Measurements from ENCODE around the gene PEPD. TPM values are rescaled to one million over a fixed set of nuclear protein-coding genes. Genes with fewer than 3 reads are reported as not detected.

PEPD gene
- total RNA-seq, 1 donor from 2014 or later: 15.0 TPM

- H3K27me3 Mint-ChIP-seq (ENCODE audit: insufficient read depth): no peaks in the 10 kb centered on the region
- H3K36me3 Mint-ChIP-seq (ENCODE audit: low read depth): no peaks in the 10 kb centered on the region
- no peaks in the 10 kb centered on the region for H3K4me1 Mint-ChIP-seq (ENCODE audit: low read depth)
- H3K4me3 Mint-ChIP-seq: no peak overlapping the region
- DNase-seq (ENCODE audit: low spot score): no peak
- no peaks in the 10 kb centered on the region for H3K9me3 Mint-ChIP-seq
- intact Hi-C loops (cut with micrococcal nuclease): no loop called here
- no peak overlapping the region for H3K27ac Mint-ChIP-seq
Measured at GRCh38 chr19:33398361-33399060, 123.1 kb downstream of the PEPD start.

DNA sequence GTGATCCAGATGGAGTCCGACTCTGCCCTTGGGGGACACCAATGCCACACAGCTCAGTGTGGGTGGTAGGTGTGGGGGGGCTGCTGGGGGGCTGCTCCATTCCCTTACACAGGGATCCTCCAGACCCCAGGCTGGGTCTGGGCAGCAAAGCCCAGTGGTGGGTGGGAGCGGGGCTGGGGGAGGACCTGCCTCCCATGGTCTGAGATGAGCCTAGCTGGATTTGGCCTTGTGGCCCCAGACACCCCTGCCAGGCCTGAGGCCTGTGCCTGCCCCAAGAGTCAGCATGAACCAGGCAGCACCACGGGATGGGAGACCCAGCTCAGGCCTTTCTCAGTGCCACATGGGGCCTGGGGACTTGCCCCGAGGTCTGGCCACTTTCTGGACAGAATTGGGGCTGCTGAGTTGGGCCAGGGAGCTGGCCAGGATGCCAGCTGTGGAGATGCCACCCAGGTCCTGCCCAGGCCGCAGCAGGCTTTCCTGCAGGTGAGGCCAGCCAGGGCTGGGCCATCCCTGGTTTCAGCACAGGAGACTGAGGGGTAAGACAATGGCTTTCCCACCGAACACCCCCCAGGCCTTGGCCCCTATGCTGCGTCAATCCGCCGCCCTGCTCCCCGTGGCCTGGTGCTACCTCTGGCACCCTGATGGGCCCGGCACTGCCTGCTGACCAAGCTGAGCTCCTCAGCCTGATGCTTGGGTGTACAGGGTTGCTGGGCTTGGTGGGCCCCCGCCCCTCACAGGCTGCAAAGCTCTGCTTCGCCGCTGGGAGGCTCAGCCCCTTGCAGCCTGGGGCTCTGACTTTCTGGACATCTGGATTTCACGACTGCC lies 123.8 kb downstream of the PEPD start:
- no peak overlapping the region for H3K27ac Mint-ChIP-seq
- H3K36me3 Mint-ChIP-seq (ENCODE audit: low read depth): no peaks in the 10 kb centered on the region
- H3K4me3 Mint-ChIP-seq: no peak overlapping the region
- no peak for DNase-seq (ENCODE audit: low spot score)
- intact Hi-C loops (cut with micrococcal nuclease): no loop called here
- no peaks in the 10 kb centered on the region for H3K9me3 Mint-ChIP-seq
- no peaks in the 10 kb centered on the region for H3K4me1 Mint-ChIP-seq (ENCODE audit: low read depth)
- no peaks in the 10 kb centered on the region for H3K27me3 Mint-ChIP-seq (ENCODE audit: insufficient read depth)

GRCh38 chr19:33396701-33397535 lies 124.7 kb downstream of the PEPD start:
- H3K4me3 Mint-ChIP-seq: no peak overlapping the region
- no peaks in the 10 kb centered on the region for H3K9me3 Mint-ChIP-seq
- intact Hi-C loops (cut with micrococcal nuclease): no loop called here
- H3K27me3 Mint-ChIP-seq (ENCODE audit: insufficient read depth): no peaks in the 10 kb centered on the region
- DNase-seq (ENCODE audit: low spot score): no peak
- no peaks in the 10 kb centered on the region for H3K36me3 Mint-ChIP-seq (ENCODE audit: low read depth)
- no peak overlapping the region for H3K27ac Mint-ChIP-seq
- H3K4me1 Mint-ChIP-seq (ENCODE audit: low read depth): no peaks in the 10 kb centered on the region

DNA sequence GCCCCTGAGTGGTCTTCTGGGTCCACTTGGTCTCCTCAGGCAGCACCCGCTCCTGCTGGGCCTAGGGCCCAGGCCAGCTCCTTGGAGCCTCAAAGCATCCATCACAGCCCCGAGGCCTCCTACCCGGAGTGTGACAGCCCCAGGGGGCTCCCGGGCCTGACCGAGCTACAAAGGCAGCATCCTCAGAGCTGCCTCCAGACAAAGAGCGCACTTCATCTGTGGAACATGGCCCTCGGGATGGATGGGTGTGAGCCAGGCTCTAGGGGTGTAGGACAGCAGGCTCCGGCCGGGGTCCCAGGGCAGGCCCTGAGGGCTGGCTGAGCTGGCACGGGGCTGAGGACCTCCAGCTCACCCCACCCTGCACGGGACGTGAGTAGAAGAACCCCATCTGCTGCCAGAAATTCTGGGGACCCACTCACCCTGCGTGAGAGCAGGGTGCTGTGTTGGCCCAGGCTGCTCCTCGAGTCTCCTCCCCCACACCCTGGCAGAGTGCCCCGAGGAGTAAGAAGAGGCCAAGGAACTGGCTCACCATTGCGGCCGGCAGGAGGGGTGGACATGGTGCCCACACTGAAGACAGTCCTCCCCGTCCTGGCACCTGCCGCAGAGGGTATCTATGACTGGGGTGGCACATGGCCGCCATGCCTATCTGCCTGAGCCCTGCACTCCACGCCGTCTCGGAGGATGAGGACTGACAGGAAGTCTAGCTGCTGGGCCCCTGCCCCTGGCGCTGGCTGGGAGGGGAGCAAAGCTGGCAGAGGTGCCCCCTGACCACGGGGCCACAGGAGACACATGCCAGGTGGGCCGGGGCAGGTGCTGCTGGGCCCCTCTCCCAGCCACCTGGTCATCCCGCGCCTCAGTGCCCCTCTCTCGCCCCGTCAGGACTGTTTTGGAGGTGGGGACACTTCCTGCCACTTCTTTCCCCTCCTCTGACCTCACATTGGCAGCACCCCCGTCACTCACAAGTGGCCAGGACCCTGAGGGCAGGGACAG lies 125.7 kb downstream of the PEPD start:
- no peaks in the 10 kb centered on the region for H3K27me3 Mint-ChIP-seq (ENCODE audit: insufficient read depth)
- H3K9me3 Mint-ChIP-seq: no peaks in the 10 kb centered on the region
- intact Hi-C loops (cut with micrococcal nuclease): no loop called here
- H3K4me1 Mint-ChIP-seq (ENCODE audit: low read depth): no peaks in the 10 kb centered on the region
- no peak for DNase-seq (ENCODE audit: low spot score)
- no peak overlapping the region for H3K27ac Mint-ChIP-seq
- no peaks in the 10 kb centered on the region for H3K36me3 Mint-ChIP-seq (ENCODE audit: low read depth)
- H3K4me3 Mint-ChIP-seq: no peak overlapping the region

DNA sequence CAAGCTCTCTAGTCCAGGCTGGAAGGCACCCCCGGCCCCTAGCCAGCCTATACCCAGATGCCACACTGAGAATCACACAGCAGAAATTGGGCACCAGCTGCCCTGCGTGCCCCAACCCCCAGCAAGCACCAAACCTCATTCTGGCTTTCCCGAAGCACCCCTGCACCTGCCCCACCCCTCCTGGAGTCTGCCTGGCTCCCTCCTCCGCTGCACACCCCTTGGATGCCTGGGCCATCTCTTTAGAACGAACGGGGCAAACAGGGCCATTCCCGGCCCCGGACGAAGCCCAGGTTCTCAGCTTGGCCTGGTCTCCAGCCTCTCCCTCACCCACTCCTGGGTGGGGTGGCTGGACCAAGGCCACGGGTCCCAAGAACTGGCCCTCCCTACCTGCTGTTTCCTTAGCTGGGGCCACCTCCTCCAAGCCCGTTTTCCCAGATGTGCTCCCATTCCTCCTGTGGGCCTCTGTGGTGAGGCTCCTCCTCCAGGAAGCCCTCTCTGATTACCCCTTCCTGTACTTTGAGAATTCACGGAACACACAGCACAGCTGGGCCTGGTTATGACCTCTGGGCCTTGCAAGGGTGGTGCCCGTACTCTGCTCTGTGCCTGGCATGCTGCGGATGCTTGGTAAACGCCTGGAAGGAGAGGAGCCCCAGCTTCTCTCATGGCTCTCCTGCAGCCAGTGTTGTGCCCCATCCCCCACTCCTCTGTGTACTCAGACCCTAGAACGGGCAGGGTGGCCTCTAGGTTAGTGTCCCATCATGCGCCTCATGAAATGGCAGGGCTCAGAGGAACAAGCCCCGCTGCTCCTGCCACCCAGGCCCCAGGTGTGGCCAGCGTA lies 126.6 kb downstream of the PEPD start:
- Mint-ChIP-seq H3K4me1 (ENCODE audit: low read depth) (no peaks in the 10 kb centered on the region), H3K27ac (no peak overlapping the region), H3K9me3 (no peaks in the 10 kb centered on the region), H3K36me3 (ENCODE audit: low read depth) (no peaks in the 10 kb centered on the region), H3K27me3 (ENCODE audit: insufficient read depth) (no peaks in the 10 kb centered on the region), H3K4me3 (no peak overlapping the region)
- DNase-seq (ENCODE audit: low spot score): no peak
- intact Hi-C loops (cut with micrococcal nuclease): no loop called here

GRCh38 chr19:33394006-33394722 lies 127.4 kb downstream of the PEPD start:
- Mint-ChIP-seq H3K4me3 (no peak overlapping the region), H3K4me1 (ENCODE audit: low read depth) (no peaks in the 10 kb centered on the region), H3K27ac (no peak overlapping the region), H3K27me3 (ENCODE audit: insufficient read depth) (no peaks in the 10 kb centered on the region), H3K36me3 (ENCODE audit: low read depth) (no peaks in the 10 kb centered on the region), H3K9me3 (no peaks in the 10 kb centered on the region)
- intact Hi-C loops (cut with micrococcal nuclease): no loop called here
- no peak for DNase-seq (ENCODE audit: low spot score)

DNA sequence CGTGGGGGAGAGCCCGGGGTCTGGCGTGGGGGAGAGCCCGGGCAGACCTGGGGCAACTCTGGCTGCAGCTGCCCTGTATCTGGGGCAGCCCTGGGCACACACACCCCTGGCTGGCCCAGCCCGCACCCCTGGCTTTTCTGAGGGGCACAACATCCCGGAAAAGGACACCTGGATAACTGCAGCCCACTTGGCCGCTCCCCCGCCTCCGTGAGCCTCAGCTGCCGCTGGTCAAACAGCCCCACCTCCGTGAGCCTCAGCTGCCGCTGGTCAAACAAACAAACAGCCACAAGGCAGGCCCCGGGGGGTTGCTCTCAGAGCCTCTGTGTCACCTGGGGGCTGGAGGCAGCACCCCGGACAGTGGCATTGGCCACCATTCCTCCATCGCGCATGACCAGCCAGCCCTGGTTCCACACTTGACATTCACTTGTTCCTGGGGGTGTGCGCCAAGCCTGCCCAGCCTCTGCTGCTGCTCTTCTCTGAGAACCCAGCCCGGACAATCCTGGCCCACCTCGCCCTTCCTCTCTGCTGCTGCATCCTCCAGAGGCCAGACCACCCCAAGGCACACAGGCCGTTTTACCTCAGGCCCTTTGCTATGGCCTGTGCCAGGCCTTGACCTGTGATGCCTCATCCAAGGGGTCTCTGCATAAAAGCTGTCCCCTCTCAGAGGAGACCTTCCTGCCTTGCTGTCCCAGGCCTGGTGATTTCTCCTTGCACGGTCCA lies 128.1 kb downstream of the PEPD start:
- H3K9me3 Mint-ChIP-seq: no peaks in the 10 kb centered on the region
- intact Hi-C loops (cut with micrococcal nuclease): no loop called here
- H3K4me1 Mint-ChIP-seq (ENCODE audit: low read depth): no peaks in the 10 kb centered on the region
- no peaks in the 10 kb centered on the region for H3K27me3 Mint-ChIP-seq (ENCODE audit: insufficient read depth)
- H3K27ac Mint-ChIP-seq: no peak overlapping the region
- H3K4me3 Mint-ChIP-seq: no peak overlapping the region
- DNase-seq (ENCODE audit: low spot score): no peak
- H3K36me3 Mint-ChIP-seq (ENCODE audit: low read depth): no peaks in the 10 kb centered on the region

DNA sequence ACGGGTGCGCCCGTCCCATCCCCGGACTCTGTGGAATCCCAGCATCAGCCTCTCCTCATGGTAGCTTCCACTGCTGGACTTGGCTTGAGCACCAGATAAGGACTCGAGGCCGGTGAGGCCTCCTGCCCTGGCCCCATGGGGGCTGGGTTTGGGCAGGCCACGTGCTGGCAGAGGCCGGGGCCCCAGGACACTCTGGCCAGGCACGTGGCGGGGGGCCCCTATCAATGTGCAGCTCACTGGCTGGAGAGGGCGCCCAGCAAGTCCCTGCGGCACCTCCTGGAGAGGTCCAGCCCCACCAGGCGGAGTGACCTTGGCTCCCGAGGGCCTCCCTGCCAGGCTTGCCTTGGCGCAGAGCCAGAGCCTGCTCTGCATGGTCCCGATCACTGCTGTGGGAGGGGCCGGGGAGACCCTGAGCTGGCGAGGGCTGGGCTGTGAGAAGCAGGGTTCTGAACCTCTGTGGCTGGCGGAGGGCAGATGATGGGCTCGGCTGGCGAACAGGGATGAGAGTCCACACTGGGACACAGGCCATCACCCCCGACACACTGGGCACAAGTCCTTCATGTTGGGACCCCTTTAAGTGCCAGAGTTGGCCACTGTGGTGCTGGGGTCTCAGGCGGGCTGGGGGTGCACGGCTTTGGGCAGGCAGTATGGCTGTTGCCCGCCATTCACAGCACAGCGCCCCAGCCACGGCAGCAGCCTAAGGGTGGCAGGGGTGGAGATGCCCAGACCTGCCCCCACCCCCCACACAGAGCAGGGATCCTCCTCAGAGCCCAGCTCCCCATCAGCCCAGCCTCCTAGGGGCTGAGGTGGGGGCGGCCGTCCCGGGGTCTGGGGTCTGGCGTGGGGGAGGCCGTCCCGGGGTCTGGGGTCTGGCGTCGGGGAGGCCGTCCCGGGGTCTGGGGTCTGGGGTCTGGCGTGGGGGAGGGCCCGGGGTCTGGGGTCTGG lies 129.0 kb downstream of the PEPD start:
- H3K4me3 Mint-ChIP-seq: no peak overlapping the region
- DNase-seq (ENCODE audit: low spot score): no peak
- H3K27ac Mint-ChIP-seq: no peak overlapping the region
- intact Hi-C loops (cut with micrococcal nuclease): no loop called here
- H3K36me3 Mint-ChIP-seq (ENCODE audit: low read depth): no peaks in the 10 kb centered on the region
- H3K9me3 Mint-ChIP-seq: no peaks in the 10 kb centered on the region
- no peaks in the 10 kb centered on the region for H3K27me3 Mint-ChIP-seq (ENCODE audit: insufficient read depth)
- no peaks in the 10 kb centered on the region for H3K4me1 Mint-ChIP-seq (ENCODE audit: low read depth)

DNA sequence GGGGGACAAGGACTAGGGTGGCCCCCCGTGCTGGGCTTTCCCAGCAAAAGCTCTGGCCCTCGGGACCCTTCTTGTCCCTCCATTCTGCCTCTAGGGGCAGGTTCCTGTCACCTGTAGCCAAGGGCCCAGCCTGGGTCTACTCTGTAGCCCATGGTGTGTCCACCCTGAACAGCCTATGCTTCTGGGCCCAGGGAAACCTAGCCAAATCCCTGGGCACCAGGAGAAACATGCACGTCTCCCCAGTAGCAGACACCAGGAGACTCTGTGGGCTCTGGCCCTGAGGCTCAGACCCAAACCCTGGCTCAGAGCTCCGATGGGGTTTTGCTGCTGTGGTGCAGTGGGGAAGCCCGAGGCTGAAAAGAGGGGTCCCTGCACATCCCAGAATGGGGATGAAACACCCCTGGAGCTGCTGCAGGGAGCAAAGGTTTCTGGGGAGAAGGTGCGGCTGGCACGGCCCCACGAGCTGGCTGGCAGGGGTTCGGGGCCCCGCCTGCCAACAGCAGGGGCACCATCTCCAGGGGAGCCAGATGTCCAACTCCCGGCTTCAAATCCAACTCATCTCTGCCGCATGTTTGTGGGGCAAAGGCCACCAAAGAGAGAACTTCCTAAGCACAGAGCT lies 129.9 kb downstream of the PEPD start:
- Mint-ChIP-seq H3K27me3 (ENCODE audit: insufficient read depth) (no peaks in the 10 kb centered on the region), H3K36me3 (ENCODE audit: low read depth) (no peaks in the 10 kb centered on the region), H3K27ac (no peak overlapping the region), H3K9me3 (no peaks in the 10 kb centered on the region), H3K4me3 (no peak overlapping the region), H3K4me1 (ENCODE audit: low read depth) (no peaks in the 10 kb centered on the region)
- DNase-seq (ENCODE audit: low spot score): no peak
- intact Hi-C loops (cut with micrococcal nuclease): no loop called here
